A549 treated with DMSO at 1 μM for 4 hours (cell line): ENCODE data around the gene GATA2. TPM values are rescaled to one million over a fixed set of nuclear protein-coding genes. Genes with fewer than 3 reads are reported as not detected.

Experiments used
- total RNA-seq: library from RNA; stranded (reverse); fragments of 200-300 nt; extraction: Qiagen RNA extraction; gene quantifications from 5 replicates; pipeline ENCODE4 v1.2.3, GENCODE V29; 2022; ENCODE audit warnings: low read depth

GATA2 gene
- total RNA-seq: 5.0 to 5.5 TPM (median 5.0 TPM) in 5 replicates

DNA sequence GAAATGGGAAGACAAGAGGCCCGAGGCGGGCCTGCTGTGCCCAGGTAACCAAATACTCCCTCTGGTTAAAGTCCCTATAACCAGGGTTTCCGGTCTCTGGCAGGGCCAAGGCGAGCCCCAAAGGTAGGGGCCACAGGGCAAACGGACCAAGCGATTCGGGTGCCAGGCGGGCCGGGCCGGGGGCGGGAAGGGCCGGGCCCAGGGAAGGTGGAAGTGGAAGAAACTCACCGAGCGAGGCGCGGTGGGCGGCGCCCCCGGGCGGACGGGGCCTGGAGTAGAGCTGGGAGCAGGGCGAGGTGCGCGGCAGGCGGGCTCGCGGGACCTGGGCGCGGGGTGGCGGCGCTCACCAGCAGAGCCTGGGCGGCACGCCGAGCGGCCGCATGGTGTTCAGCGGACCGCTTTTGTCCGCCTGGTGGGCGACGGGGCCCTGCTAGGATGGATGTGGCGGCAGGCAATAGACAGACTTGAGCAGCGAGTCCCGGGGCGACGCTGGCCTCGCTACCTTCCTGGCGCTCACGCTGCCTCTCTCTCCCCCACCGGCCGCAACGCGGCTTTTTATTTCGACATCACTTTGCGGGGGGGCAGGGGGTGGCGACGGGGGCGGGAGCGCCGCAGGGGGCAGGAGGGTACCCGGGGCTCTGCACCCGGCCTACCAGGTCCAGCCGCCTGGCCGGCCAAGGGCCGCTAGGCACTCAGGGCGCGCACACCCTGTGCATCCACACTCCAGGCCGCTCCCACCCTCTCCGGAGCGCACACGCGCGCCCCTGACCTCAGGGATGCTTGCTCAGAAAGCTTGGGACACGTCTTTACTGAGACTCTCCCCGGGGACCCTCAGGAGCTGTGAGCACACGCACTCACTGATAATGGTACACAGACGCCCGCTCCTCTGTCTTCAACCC is at the start of gene GATA2:
TSS of gene GATA2 (minus strand) at position 531 of the 899 bp plus-strand sequence. CDS start 6,170 bp downstream, outside the sequence.

DNA sequence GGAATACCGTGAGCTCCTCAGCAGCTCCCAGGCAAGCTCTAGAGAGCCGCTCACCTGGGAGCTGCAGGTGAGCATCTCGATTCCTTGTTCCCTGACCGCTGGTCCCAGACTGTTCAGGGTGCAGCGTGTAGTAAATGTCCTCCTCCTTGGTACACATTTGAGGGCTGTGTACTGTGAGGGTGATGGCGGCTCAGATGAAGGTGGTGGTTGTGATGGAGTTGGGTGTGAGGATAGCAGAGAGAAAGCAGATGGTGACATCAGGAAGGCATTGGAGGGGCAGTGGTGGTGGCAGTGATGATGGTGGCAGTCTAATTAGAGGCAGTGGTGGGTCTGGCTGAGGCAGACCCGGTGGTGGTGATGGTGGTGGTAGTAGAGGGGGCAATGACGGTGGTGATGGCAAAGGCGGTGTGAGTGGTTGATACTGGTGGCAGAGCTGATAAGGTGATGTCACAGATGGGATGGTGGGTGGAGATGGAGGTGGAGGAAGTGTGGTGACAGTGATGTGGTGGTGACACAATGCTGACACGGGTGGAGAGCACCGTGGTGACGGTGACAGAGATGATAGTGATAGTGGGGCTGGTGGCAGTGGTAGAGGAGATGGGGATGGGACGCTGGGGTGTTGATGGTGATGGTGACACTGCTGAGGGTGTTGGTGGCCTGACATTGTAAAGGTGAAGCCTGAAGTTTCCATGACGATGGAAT is 26.0 kb downstream of the GATA2 start, which contains the start of gene DNAJB8:
TSS of gene DNAJB8 (minus strand) at position 51 of the 702 bp plus-strand sequence. CDS start 3,645 bp downstream, outside the sequence.

Other genes starting within 250 kb of the GATA2 start
- gene DNAJB8, start 26.3 kb downstream of the GATA2 start, total RNA-seq: not detected in 5 replicates
- gene RPN1, start 157.6 kb upstream of the GATA2 start, total RNA-seq: 164 to 180 TPM (median 170 TPM) in 5 replicates
- gene RAB7A, start 233.0 kb upstream of the GATA2 start, total RNA-seq: 154 to 189 TPM (median 176 TPM) in 5 replicates